HepG2 (cell line): ENCODE data around the gene SERPINF2. TPM values are rescaled to one million over a fixed set of nuclear protein-coding genes. Genes with fewer than 3 reads are reported as not detected.

Source experiments
- ARID4A ChIP-seq: sonication (generic); formaldehyde crosslinking; IDR thresholded peaks from 2 replicates; pipeline ENCODE4 v1.5.0; 2020; ENCODE audit warnings: mild to moderate bottlenecking, missing genetic modification reagents, borderline replicate concordance
- ETV5 ChIP-seq: IDR thresholded peaks from 2 replicates; pipeline ENCODE4 v1.6.1; 2018; ENCODE audit warnings: missing biosample characterization, missing genetic modification reagents, inconsistent platforms, borderline replicate concordance
- HIVEP1 ChIP-seq: sonication (generic); formaldehyde crosslinking; IDR thresholded peaks from 2 replicates; pipeline ENCODE4 v1.4.0; 2020; ENCODE audit warnings: mild to moderate bottlenecking, missing genetic modification reagents
- HNF4A ChIP-seq: sonication (generic); formaldehyde crosslinking; IDR thresholded peaks from 2 replicates; pipeline ENCODE4 v1.4.0; 2020; ENCODE audit warnings: missing genetic modification reagents
- HNRNPL ChIP-seq: fragments of 200-400 bp; formaldehyde crosslinking; IDR thresholded peaks from 2 replicates; pipeline ENCODE4 v1.6.1; 2017; ENCODE audit warnings: mild to moderate bottlenecking, low read depth, low read length
- NR2C2 ChIP-seq: sonication (generic); formaldehyde crosslinking; IDR thresholded peaks from 2 replicates; pipeline ENCODE4 v1.4.0; 2020; ENCODE audit warnings: missing genetic modification reagents, mild to moderate bottlenecking, moderate library complexity, borderline replicate concordance
- YY1 ChIP-seq: IDR thresholded peaks from 2 replicates; pipeline ENCODE4 v1.6.1; 2011; ENCODE audit warnings: low read length, low read depth, moderate library complexity, mild to moderate bottlenecking; ENCODE audit not compliant: insufficient read depth, insufficient replicate concordance
- ZNF101 ChIP-seq: sonication (generic); formaldehyde crosslinking; IDR thresholded peaks from 2 replicates; pipeline ENCODE4 v1.4.0; 2020; ENCODE audit warnings: mild to moderate bottlenecking, low read depth, missing genetic modification reagents, borderline replicate concordance
- ZNF121 ChIP-seq: sonication (generic); formaldehyde crosslinking; IDR thresholded peaks from 2 replicates; pipeline ENCODE4 v1.5.0; 2020; ENCODE audit warnings: mild to moderate bottlenecking, missing genetic modification reagents
- ZNF264 ChIP-seq: sonication (generic); formaldehyde crosslinking; IDR thresholded peaks from 2 replicates; pipeline ENCODE4 v1.4.0; 2020; ENCODE audit warnings: missing genetic modification reagents
- ZNF709 ChIP-seq: sonication (generic); formaldehyde crosslinking; IDR thresholded peaks from 2 replicates; pipeline ENCODE4 v1.5.0; 2020; ENCODE audit warnings: mild to moderate bottlenecking, missing genetic modification reagents
- ZNF75D ChIP-seq: sonication (generic); formaldehyde crosslinking; IDR thresholded peaks from 2 replicates; pipeline ENCODE4 v1.8.1; 2023; ENCODE audit warnings: missing genetic modification reagents, mild to moderate bottlenecking, borderline replicate concordance
- ZNF784 ChIP-seq: sonication (generic); formaldehyde crosslinking; IDR thresholded peaks from 2 replicates; pipeline ENCODE4 v1.5.1; 2020; ENCODE audit warnings: missing genetic modification reagents, mild to moderate bottlenecking, borderline replicate concordance
- polyA plus RNA-seq, 8 experiments: library from polyadenylated mRNA; depleted of rRNA in 3 of 8; stranded (reverse) in 7 of 8; unstranded in 1 of 8; fragments of >200 nt; fragmentation: Illumina TruSeq in 4 of 8; extraction: Trizol in 4 of 8; gene quantifications; 2 replicates each; pipeline versions ENCODE4 v1.2.1 to v1.2.3, GENCODE V29; 2011 to 2016; ENCODE audit warnings: low read depth in 4 of 8, missing spikeins in 1 of 8, mixed read lengths in 1 of 8; ENCODE audit not compliant: insufficient read depth in 1 of 8
- total RNA-seq, 5 experiments: library from RNA; depleted of rRNA; stranded (reverse); fragments of >200 nt; fragmentation: Illumina TruSeq; extraction: Trizol; gene quantifications; 2 replicates each; pipeline ENCODE4 v1.2.3, GENCODE V29; 2016; ENCODE audit warnings: low read depth in 1 of 5
- TF ChIP-seq, protein P1 (sequence below): IDR thresholded peaks from 2 replicates; pipeline ENCODE4 v1.4.0; 2020; ENCODE audit warnings: mild to moderate bottlenecking, missing genetic modification reagents
- TF ChIP-seq, protein P2 (sequence below): sonication (generic); formaldehyde crosslinking; IDR thresholded peaks from 2 replicates; pipeline ENCODE4 v1.4.0; 2020; ENCODE audit warnings: missing genetic modification reagents
- TF ChIP-seq, protein P3 (sequence below): IDR thresholded peaks from 2 replicates; pipeline ENCODE4 v1.6.1; 2012; ENCODE audit warnings: inconsistent platforms

Gene SERPINF2
- total and polyA plus RNA-seq, 2 of the 13 experiments (the other 11 are each of a cell fraction or from before 2014, with no cell fraction given), result 309 to 548 TPM

DNA sequence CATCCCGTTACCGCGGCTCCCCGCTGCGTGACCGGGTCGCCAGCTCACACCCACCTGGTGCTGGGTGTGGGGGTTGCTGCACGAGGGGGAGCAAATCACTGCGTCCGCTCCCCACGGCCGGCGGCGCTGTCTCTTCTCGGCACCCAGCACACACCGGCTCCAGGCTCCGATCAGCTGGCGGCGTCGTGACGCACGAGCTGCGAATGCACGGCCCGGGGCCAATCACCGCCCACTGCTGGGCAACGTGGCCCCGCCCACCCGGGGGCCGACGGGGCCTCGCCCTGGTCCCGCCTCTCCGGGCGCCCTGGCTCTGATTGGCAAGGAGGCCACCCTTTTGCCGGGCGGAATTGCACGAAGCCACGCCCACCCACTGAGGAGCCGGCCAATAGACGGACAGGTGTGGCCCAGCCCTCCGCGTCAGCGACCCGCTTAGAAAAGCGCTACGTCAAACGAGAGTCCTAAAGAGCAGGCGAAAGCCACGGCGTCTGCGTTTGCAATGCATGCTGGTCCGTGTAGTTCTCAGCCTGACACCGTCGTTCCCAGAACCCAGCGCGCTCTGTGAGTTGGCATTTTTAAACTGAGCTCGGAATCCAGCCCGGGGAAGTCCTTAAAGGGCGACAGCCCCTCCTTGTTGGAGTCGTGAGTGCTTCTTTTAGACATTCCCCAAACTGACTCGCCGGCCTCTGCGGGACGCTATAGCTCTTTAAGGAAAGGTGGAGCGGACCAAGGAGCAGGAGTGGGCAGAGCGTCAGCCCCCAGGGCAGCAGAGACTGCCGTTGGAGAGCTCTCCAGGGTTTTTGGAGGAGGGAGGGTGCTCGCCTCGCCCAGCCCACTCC lies 26.4 kb upstream of the SERPINF2 start (continued):
- TF ChIP-seq ZNF709 (CRISPR knock-in tag) (0 out of 2 replicates have a peak, but pooled peaks have one; percentile 12), NR2C2 (CRISPR knock-in tag) (peak; percentile 54; the same call in 1 of the 2 replicates), ZNF784 (CRISPR knock-in tag) (no peak; the same call in 1 of the 2 replicates), HNRNPL (0 out of 2 replicates have a peak, but pooled peaks have one; percentile 25), HNF4A (CRISPR knock-in tag) (peak; percentile 58), ZNF121 (CRISPR knock-in tag) (no peak), ARID4A (CRISPR knock-in tag) (peak; percentile 95), YY1 (peak; percentile 35), ETV5 (CRISPR knock-in tag) (peak; percentile 13; the same call in 1 of the 2 replicates), HIVEP1 (peak; percentile 72; the same call in 1 of the 2 replicates), ZNF75D (CRISPR knock-in tag) (no peak), ZNF101 (no peak), ZNF264 (no peak)
- TF ChIP-seq, protein P1, sequence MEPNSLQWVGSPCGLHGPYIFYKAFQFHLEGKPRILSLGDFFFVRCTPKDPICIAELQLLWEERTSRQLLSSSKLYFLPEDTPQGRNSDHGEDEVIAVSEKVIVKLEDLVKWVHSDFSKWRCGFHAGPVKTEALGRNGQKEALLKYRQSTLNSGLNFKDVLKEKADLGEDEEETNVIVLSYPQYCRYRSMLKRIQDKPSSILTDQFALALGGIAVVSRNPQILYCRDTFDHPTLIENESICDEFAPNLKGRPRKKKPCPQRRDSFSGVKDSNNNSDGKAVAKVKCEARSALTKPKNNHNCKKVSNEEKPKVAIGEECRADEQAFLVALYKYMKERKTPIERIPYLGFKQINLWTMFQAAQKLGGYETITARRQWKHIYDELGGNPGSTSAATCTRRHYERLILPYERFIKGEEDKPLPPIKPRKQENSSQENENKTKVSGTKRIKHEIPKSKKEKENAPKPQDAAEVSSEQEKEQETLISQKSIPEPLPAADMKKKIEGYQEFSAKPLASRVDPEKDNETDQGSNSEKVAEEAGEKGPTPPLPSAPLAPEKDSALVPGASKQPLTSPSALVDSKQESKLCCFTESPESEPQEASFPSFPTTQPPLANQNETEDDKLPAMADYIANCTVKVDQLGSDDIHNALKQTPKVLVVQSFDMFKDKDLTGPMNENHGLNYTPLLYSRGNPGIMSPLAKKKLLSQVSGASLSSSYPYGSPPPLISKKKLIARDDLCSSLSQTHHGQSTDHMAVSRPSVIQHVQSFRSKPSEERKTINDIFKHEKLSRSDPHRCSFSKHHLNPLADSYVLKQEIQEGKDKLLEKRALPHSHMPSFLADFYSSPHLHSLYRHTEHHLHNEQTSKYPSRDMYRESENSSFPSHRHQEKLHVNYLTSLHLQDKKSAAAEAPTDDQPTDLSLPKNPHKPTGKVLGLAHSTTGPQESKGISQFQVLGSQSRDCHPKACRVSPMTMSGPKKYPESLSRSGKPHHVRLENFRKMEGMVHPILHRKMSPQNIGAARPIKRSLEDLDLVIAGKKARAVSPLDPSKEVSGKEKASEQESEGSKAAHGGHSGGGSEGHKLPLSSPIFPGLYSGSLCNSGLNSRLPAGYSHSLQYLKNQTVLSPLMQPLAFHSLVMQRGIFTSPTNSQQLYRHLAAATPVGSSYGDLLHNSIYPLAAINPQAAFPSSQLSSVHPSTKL (CRISPR knock-in tag), result no peak; the same call in 1 of the 2 replicates
- TF ChIP-seq, protein P2, sequence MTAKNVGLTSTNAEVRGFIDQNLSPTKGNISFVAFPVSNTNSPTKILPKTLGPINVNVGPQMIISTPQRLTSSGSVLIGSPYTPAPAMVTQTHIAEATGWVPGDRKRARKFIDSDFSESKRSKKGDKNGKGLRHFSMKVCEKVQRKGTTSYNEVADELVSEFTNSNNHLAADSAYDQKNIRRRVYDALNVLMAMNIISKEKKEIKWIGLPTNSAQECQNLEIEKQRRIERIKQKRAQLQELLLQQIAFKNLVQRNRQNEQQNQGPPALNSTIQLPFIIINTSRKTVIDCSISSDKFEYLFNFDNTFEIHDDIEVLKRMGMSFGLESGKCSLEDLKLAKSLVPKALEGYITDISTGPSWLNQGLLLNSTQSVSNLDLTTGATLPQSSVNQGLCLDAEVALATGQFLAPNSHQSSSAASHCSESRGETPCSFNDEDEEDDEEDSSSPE, result peak; percentile 41; the same call in 1 of the 2 replicates
- TF ChIP-seq, protein P3, sequence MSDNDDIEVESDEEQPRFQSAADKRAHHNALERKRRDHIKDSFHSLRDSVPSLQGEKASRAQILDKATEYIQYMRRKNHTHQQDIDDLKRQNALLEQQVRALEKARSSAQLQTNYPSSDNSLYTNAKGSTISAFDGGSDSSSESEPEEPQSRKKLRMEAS, result peak; percentile 48
